Gastrocnemius medialis (tissue), 4 donors: ENCODE data around the gene INTS13.

Experiments used
- POLR2A ChIP-seq, 2 donors: fragments of 450-650 bp; IDR thresholded peaks; one replicate each; pipeline ENCODE4 v1.6.1; 2017; ENCODE audit warnings: antibody characterized with exemption in 2 of 2, mild to moderate bottlenecking in 2 of 2, moderate library complexity in 2 of 2
- TF ChIP-seq, protein P1 (sequence below), 5 experiments: fragments of 450-650 bp in 3 of 5; fragments of 200-600 bp in 2 of 5; sonication (generic) in 2 of 5; IDR thresholded peaks in 4 of 5; conservative IDR thresholded peaks in 1 of 5; 1 replicate in 4 of 5; 2 replicates in 1 of 5; pipeline ENCODE4 v1.5.1; 2016 to 2019; ENCODE audit warnings: antibody characterized with exemption in 5 of 5, mild to moderate bottlenecking in 3 of 5, moderate library complexity in 3 of 5

DNA sequence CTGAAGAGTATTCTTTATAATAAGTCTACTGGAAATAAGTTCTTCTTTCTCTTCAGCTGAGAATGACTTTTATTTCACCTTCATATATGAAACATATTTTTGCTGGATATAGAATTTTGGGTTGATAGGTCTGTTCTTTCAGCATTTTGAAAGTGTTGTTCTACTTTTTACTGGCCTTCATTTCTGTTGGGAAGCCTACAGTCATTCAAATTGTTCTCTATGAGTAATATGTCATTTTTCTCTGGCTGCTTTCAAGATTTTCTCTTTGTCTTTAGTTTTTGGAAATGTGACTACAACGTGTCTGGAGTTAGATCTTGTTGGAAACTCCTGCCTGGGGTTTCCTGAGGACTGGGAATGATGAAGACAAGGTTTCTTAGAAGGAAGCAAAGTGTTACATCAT lies 10.5 kb upstream of the INTS13 start:
- no peak for TF ChIP-seq POLR2A (IDR thresholded peaks at IDR 0.05)
- TF ChIP-seq, protein P1, sequence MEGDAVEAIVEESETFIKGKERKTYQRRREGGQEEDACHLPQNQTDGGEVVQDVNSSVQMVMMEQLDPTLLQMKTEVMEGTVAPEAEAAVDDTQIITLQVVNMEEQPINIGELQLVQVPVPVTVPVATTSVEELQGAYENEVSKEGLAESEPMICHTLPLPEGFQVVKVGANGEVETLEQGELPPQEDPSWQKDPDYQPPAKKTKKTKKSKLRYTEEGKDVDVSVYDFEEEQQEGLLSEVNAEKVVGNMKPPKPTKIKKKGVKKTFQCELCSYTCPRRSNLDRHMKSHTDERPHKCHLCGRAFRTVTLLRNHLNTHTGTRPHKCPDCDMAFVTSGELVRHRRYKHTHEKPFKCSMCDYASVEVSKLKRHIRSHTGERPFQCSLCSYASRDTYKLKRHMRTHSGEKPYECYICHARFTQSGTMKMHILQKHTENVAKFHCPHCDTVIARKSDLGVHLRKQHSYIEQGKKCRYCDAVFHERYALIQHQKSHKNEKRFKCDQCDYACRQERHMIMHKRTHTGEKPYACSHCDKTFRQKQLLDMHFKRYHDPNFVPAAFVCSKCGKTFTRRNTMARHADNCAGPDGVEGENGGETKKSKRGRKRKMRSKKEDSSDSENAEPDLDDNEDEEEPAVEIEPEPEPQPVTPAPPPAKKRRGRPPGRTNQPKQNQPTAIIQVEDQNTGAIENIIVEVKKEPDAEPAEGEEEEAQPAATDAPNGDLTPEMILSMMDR (IDR thresholded peaks at IDR 0.05 in 4 of 5, conservative IDR thresholded peaks at IDR 0.05 in 1 of 5): no peak
